HFFc6 (cell line): ENCODE results near the gene SDF4. TPM values are rescaled to one million over a fixed set of nuclear protein-coding genes. Genes with fewer than 3 reads are reported as not detected.

Source experiments
- DNase-seq: peaks from one replicate; pipeline ENCODE4 v3.0.0-alpha.2; 2018
- H3K27ac Mint-ChIP-seq: 2 replicates; pipeline ENCODE4 v1.8.0; 2020; ENCODE audit warnings: mild to moderate bottlenecking, mixed read lengths
- H3K27me3 Mint-ChIP-seq: 2 replicates; pipeline ENCODE4 v1.8.0; 2021; ENCODE audit warnings: mild to moderate bottlenecking, moderate library complexity, mixed read lengths; ENCODE audit not compliant: insufficient read depth
- H3K36me3 Mint-ChIP-seq: 2 replicates; pipeline ENCODE4 v1.8.0; 2021; ENCODE audit warnings: low read depth, mixed read lengths
- H3K4me1 Mint-ChIP-seq: 2 replicates; pipeline ENCODE4 v1.8.0; 2020; ENCODE audit warnings: low read depth, mixed read lengths
- H3K4me3 Mint-ChIP-seq: 2 replicates; pipeline ENCODE4 v1.8.0; 2020; ENCODE audit warnings: mild to moderate bottlenecking, moderate library complexity, mixed read lengths
- H3K9me3 Mint-ChIP-seq: 2 replicates; pipeline ENCODE4 v1.8.0; 2020; ENCODE audit warnings: mild to moderate bottlenecking, mixed read lengths
- CTCF ChIP-seq: fragments of 200-600 bp; sonication (generic); IDR thresholded peaks from 2 replicates; pipeline ENCODE4 v1.5.0; 2021; ENCODE audit warnings: antibody characterized with exemption, mild to moderate bottlenecking
- total RNA-seq, 6 experiments: library from RNA; stranded (reverse); fragmentation: NEBNext Ultra II Directional; extraction: Animal tissue kit (Norgen Biotek cat#: 25700); gene quantifications; 2 replicates in 1 of 6; 3 replicates in 5 of 6; pipeline ENCODE4 v1.2.3, GENCODE V29; 2021

SDF4 gene
- total RNA-seq, 6 experiments from 2014 or later, result 182 to 231 (median 196) TPM

GRCh38 chr1:1170215-1171091, 61.3 kb downstream of the SDF4 start:
- no peaks in the 10 kb centered on the region for H3K36me3 Mint-ChIP-seq
- no peak overlapping the region for H3K27ac Mint-ChIP-seq
- H3K4me3 Mint-ChIP-seq, result no peak overlapping the region
- H3K27me3 Mint-ChIP-seq, result peaks cover 25% of the 10 kb centered on the region
- no peaks in the 10 kb centered on the region for H3K9me3 Mint-ChIP-seq
- H3K4me1 Mint-ChIP-seq, result no peaks in the 10 kb centered on the region
- DNase-seq, result no peak
- TF ChIP-seq CTCF, result no peak

DNA sequence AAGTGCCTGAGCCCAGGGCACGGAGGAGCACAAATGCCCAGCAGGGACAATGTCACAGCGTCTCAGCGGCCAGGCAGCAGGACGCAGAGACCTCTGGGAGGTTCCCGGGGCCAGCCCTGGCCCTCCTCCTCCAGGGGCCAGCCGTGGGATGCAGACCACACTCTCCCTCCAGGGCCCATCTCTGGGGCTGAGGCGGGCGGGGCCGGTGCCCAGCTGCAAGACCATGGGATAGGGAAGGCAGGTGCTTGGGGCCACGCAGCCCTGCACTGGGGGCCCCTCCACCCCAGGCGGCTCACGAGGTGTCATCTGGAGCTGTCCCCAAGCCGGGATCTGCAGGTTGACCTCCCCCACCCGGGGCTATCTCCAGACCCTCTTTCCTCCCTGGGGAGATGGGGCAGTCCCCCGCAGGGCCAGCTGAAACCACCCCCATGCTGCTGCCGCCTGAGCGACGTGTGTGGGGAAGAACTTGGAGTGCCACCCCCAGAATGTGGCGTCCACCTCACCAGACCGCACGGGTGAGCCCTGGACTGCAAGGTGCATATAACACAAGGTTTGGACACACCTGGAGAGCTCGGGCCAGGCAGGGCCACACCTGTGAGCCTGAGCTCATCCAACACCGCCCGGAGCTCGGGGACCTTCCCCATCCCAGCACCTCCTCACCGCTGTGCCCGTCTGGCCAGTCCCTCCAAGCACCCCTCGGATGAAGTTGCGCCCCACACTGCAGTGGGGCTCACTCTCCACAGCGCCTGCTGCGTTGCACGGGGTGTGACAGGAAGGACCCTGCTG, 62.2 kb downstream of the SDF4 start:
- no peaks in the 10 kb centered on the region for H3K9me3 Mint-ChIP-seq
- H3K27me3 Mint-ChIP-seq, result peaks cover 19% of the 10 kb centered on the region
- H3K27ac Mint-ChIP-seq, result no peak overlapping the region
- no peak for TF ChIP-seq CTCF
- no peak overlapping the region for H3K4me3 Mint-ChIP-seq
- no peaks in the 10 kb centered on the region for H3K36me3 Mint-ChIP-seq
- DNase-seq, result no peak
- no peaks in the 10 kb centered on the region for H3K4me1 Mint-ChIP-seq

GRCh38 chr1:1168451-1169411, 63.1 kb downstream of the SDF4 start:
- DNase-seq, result no peak
- no peak for TF ChIP-seq CTCF
- Mint-ChIP-seq H3K27ac (no peak overlapping the region), H3K27me3 (peaks cover 22% of the 10 kb centered on the region), H3K36me3 (no peaks in the 10 kb centered on the region), H3K9me3 (no peaks in the 10 kb centered on the region), H3K4me3 (no peak overlapping the region), H3K4me1 (no peaks in the 10 kb centered on the region)

DNA sequence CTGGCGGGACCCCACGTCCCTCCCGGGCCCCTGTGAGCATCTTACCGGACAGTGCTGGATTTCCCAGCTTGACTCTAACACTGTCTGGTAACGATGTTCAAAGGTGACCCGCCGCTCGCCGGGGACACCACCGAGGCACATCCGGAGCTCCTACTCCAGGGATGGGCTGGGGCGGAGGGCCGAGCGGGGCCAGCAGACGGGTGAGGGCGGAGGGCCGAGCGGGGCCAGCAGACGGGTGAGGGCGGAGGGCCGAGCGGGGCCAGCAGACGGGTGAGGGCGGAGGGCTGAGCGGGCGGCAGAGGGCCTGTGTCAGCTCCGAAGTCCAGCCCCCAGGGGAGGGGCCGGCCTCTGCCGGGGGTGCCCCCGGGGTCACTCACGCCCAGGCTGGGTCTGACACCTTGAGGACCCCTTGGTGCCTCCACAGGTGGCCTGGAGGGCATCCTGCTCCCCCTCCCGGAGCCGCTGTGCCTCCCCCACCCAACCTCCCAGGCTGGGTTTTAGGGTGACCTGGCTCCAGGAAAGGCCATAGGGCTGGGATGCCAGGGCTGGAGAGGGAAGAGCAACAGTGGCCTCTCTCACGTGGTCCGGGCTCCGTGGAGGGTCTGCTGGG, 63.9 kb downstream of the SDF4 start:
- H3K4me1 Mint-ChIP-seq, result no peaks in the 10 kb centered on the region
- H3K27me3 Mint-ChIP-seq, result peaks cover 22% of the 10 kb centered on the region
- no peak overlapping the region for H3K4me3 Mint-ChIP-seq
- DNase-seq, result no peak
- no peak overlapping the region for H3K27ac Mint-ChIP-seq
- no peaks in the 10 kb centered on the region for H3K36me3 Mint-ChIP-seq
- H3K9me3 Mint-ChIP-seq, result no peaks in the 10 kb centered on the region
- TF ChIP-seq CTCF, result no peak

GRCh38 chr1:1167398-1167821, 64.4 kb downstream of the SDF4 start:
- Mint-ChIP-seq H3K27me3 (peaks cover 20% of the 10 kb centered on the region), H3K27ac (no peak overlapping the region), H3K4me1 (no peaks in the 10 kb centered on the region), H3K4me3 (no peak overlapping the region), H3K36me3 (no peaks in the 10 kb centered on the region), H3K9me3 (no peaks in the 10 kb centered on the region)
- DNase-seq, result no peak
- TF ChIP-seq CTCF, result no peak
